Anterior cingulate cortex (tissue), 58 donors: ENCODE data around the gene AGAP1.

Experiments used
- DNase-seq, 58 donors: peaks; one replicate each; lab custom pipeline; 2025; lab: John Stamatoyannopoulos, UW

AGAP1 gene

GRCh38 chr2:235765181-235765820, 271.5 kb downstream of the AGAP1 start:
- peak in 44 of 58 donors; percentile 11 to 85 (median 44) for DNase-seq

GRCh38 chr2:235766278-235766677, 272.4 kb downstream of the AGAP1 start:
- peak in 41 of 58 donors; percentile 5 to 82 (median 40) for DNase-seq

- DNase-seq = peak in 1 of 58 donors; percentile 34
Measured at GRCh38 chr2:235768606-235769005, 274.8 kb downstream of the AGAP1 start.

GRCh38 chr2:235769046-235769445, 275.2 kb downstream of the AGAP1 start:
- no peak for DNase-seq

- peak in 1 of 58 donors; percentile 17 for DNase-seq
Measured at GRCh38 chr2:235770909-235771820, 277.3 kb downstream of the AGAP1 start.

GRCh38 chr2:235773188-235773928, 279.5 kb downstream of the AGAP1 start:
- no peak for DNase-seq

GRCh38 chr2:235774153-235774870, 280.5 kb downstream of the AGAP1 start:
- DNase-seq = peak in 1 of 58 donors; percentile 24

- DNase-seq = no peak
Measured at GRCh38 chr2:235776531-235776930, 282.7 kb downstream of the AGAP1 start.

GRCh38 chr2:235779444-235779896, 285.6 kb downstream of the AGAP1 start:
- peak in 48 of 58 donors; percentile 17 to 78 (median 40) for DNase-seq

- no peak for DNase-seq
Measured at GRCh38 chr2:235780401-235780800, 286.6 kb downstream of the AGAP1 start.

- no peak for DNase-seq
Measured at GRCh38 chr2:235781775-235782174, 287.9 kb downstream of the AGAP1 start.

- no peak for DNase-seq
Measured at GRCh38 chr2:235784788-235785187, 290.9 kb downstream of the AGAP1 start.

- no peak for DNase-seq
Measured at GRCh38 chr2:235789552-235789951, 295.7 kb downstream of the AGAP1 start.

GRCh38 chr2:235793163-235793752, 299.4 kb downstream of the AGAP1 start:
- DNase-seq = peak in 1 of 58 donors; percentile 6

- peak in 1 of 58 donors; percentile 41 for DNase-seq
Measured at GRCh38 chr2:235799281-235799680, 305.4 kb downstream of the AGAP1 start.

GRCh38 chr2:235802542-235802941, 308.7 kb downstream of the AGAP1 start:
- no peak for DNase-seq

- no peak for DNase-seq
Measured at GRCh38 chr2:235803028-235803427, 309.2 kb downstream of the AGAP1 start.

GRCh38 chr2:235804676-235805075, 310.8 kb downstream of the AGAP1 start:
- DNase-seq = no peak

GRCh38 chr2:235806986-235807750, 313.3 kb downstream of the AGAP1 start:
- DNase-seq = peak in 47 of 58 donors; percentile 4 to 87 (median 39)
